MM.1S (cell line): ENCODE measurements around the gene DOCK4.

Experiments used
- CTCF ChIP-seq: fragments of 300-600 bp; sonication (generic); IDR thresholded peaks from 2 replicates; pipeline ENCODE4 v1.5.1; 2016; ENCODE audit warnings: antibody characterized with exemption, low read length, mixed read lengths
- EZH2 ChIP-seq: fragments of 300-600 bp; sonication (generic); optimal IDR thresholded peaks from 2 replicates; pipeline ENCODE3; 2017; ENCODE audit warnings: low read depth, mild to moderate bottlenecking, antibody characterized with exemption, low read length, mixed read lengths

- no peak for TF ChIP-seq EZH2
- no peak for TF ChIP-seq CTCF
These were observed 431.0 kb downstream of the DOCK4 start for GRCh38 chr7:111775206-111775605.
